ENCODE results near the gene AMBP. TPM values are rescaled to one million over a fixed set of nuclear protein-coding genes. Genes with fewer than 3 reads are reported as not detected.

Gene AMBP
- total RNA-seq, 1 experiment from 2014 or later = 0.55 TPM

- peaks cover 27% of the 10 kb centered on the region for H3K36me3 ChIP-seq
- H3K27me3 ChIP-seq = no peaks in the 10 kb centered on the region
- no peaks in the 10 kb centered on the region for H3K9me3 ChIP-seq (replicated peaks)
- no peak overlapping the region for H3K4me3 ChIP-seq
- no peak overlapping the region for H3K27ac ChIP-seq
- DNase-seq = peak; percentile 45 to 60
- no peaks in the 10 kb centered on the region for H3K4me1 ChIP-seq
Measured at GRCh38 chr9:114033397-114034103, 44.5 kb downstream of the AMBP start.

- no peak for DNase-seq
- H3K4me1 ChIP-seq = no peaks in the 10 kb centered on the region
- no peak overlapping the region for H3K4me3 ChIP-seq
- no peak overlapping the region for H3K27ac ChIP-seq
- H3K27me3 ChIP-seq = no peaks in the 10 kb centered on the region
- H3K9me3 ChIP-seq (replicated peaks) = no peaks in the 10 kb centered on the region
- peaks cover 25% of the 10 kb centered on the region for H3K36me3 ChIP-seq
Measured at GRCh38 chr9:114031948-114032840, 45.9 kb downstream of the AMBP start.

DNA sequence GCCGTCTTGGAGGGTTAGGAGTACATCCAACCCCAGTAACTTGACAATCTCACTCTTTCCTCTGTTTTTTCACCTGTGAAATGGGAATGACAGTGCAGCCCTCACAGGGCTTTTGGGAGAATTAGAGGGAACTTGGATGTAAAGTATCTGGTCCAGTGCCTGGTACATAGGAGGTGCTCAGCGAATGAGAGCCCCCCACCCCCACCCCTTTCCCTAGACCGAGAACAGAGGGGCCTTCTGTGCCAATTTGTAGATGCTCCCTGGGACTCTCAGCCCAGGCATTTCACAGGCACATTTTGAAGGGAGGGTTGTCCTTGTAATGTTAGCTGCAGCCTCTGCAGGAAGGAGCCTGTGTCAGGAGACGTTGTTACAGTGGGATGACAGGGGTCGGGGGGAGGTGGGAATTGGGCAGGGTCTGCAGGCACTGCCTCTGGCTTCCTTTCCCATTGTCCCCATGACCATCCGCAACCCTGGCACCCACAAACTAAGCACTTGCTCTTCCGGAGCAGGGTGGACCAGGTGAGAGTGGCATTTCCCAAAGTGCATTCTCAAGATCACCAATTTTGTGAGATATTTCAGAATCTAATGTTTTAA is 47.0 kb downstream of the AMBP start:
- Histone ChIP-seq H3K27ac (no peak overlapping the region), H3K36me3 (peaks cover 15% of the 10 kb centered on the region), H3K4me3 (no peak overlapping the region), H3K4me1 (no peaks in the 10 kb centered on the region), H3K9me3 (replicated peaks) (no peaks in the 10 kb centered on the region), H3K27me3 (no peaks in the 10 kb centered on the region)
- DNase-seq = no peak

DNA sequence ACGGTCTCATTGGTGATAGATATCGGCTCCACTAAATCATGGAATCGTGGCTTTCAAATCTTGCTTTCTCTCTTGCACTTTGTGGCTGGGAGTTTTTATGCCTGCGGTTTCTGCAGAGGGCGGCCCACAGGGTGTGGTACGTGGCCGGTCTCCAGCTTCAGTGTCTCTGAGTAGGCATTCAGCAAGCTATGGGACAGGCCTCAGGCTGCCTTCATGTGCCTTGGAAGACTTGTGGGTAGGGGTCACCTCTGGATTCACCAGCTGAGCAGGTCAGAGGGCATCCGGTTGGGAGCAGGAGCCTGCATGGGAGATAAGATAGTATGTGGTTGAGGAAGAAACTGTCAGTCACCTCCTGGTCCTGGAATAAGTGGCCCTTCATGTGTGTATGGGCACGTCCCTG is 47.7 kb downstream of the AMBP start:
- Histone ChIP-seq H3K9me3 (replicated peaks) (no peaks in the 10 kb centered on the region), H3K4me1 (no peaks in the 10 kb centered on the region), H3K27ac (no peak overlapping the region), H3K4me3 (no peak overlapping the region), H3K36me3 (peaks cover 17% of the 10 kb centered on the region), H3K27me3 (no peaks in the 10 kb centered on the region)
- no peak for DNase-seq

DNA sequence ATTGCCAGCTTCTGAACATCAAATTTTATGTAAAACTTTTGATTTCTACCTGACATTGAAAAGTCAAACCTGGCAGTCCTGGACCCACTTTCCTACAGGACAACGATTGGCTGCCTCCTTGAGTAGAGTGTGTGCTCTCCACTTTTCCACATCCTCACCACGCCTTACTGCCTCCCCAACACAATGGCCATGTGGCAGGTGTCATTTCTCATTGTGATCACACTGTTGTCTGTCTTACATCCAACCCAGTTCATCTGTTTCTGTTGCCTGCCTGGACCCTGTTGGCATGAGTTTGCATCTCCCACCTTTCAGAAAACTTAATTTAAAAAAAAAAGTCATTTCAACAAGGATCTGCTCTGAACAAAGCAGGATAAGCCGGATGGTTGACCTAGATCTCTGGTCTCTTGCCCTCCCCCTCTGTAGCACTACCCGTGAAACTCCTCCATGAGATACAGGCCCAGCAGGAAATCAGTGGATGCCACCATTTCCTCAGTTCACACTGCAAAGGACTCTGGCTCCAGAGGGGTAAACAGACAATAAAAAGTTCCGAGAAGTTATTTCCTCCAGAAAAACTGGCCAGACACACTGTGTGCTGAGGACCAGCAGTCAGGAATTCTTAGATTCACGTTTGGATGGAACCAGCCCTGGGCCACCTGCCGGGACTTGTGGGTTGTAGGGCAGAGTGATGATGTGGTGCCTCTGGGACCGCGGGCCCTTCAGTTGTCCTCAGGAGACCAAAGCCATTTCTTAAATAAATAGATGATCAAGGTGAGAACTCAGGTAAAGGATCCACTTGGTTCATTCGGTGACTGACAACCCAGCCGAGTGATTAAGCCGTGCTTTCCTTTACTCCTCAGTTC is 48.6 kb downstream of the AMBP start:
- Histone ChIP-seq H3K4me1 (no peaks in the 10 kb centered on the region), H3K27me3 (no peaks in the 10 kb centered on the region), H3K36me3 (peaks cover 23% of the 10 kb centered on the region), H3K4me3 (no peak overlapping the region), H3K27ac (no peak overlapping the region), H3K9me3 (replicated peaks) (no peaks in the 10 kb centered on the region)
- DNase-seq = no peak

DNA sequence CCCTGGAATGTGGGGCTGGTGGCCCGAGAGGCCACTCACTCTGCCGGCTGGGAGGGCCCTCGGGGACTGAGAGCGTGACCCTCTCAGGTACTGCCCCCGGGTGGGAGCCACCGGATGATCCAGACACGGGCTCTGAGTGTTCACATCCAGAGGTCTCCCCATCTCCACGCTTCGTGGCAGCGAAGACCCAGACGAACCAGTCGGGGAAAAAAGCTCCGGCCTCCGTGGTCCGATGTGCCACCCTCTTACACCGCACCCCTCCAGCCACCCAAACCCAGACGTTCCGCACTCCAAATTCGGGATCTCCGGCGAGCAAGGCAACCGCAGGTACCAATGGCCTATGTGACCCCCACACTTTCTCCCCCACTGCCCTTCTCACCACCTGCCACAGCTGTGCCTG is 49.5 kb downstream of the AMBP start:
- no peak overlapping the region for H3K27ac ChIP-seq
- H3K4me1 ChIP-seq = no peaks in the 10 kb centered on the region
- H3K9me3 ChIP-seq (replicated peaks) = no peaks in the 10 kb centered on the region; the same call in 1 of the 2 replicates
- no peaks in the 10 kb centered on the region for H3K27me3 ChIP-seq
- DNase-seq = no peak
- H3K4me3 ChIP-seq = no peak overlapping the region
- peaks cover 28% of the 10 kb centered on the region for H3K36me3 ChIP-seq

DNA sequence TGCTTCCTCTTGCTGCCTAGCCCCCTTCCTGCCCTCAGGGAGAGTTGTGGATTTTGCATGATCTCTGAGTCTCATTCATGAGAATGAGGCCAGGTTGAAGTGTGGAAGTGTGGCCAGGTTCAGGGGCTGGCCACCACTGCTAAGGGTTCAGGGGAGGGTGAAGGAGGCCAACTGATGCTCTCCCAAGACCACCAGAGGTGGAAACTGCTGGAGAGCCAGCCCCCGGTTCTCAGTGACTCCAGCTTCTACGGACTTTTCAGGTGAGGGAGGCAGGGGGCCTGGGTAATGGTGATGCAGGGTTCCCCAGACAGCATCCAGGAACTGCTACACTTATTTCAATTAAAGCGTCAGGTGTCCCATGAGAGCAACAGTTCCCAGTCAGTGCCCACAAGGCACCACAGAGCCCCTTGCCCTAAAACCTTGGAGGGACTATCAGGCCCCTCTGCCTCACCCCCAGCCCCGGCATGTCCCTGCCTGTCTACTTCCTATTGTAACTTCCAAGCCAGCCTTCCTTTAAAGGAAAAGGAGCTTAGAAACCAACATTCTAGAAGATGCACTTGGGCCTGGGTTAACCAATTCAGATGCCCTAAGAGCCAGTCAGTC is 50.1 kb downstream of the AMBP start:
- Histone ChIP-seq H3K36me3 (peaks cover 31% of the 10 kb centered on the region), H3K9me3 (replicated peaks) (no peaks in the 10 kb centered on the region; the same call in 1 of the 2 replicates), H3K4me3 (no peak overlapping the region), H3K27ac (no peak overlapping the region), H3K4me1 (no peaks in the 10 kb centered on the region), H3K27me3 (no peaks in the 10 kb centered on the region)
- DNase-seq = no peak

DNA sequence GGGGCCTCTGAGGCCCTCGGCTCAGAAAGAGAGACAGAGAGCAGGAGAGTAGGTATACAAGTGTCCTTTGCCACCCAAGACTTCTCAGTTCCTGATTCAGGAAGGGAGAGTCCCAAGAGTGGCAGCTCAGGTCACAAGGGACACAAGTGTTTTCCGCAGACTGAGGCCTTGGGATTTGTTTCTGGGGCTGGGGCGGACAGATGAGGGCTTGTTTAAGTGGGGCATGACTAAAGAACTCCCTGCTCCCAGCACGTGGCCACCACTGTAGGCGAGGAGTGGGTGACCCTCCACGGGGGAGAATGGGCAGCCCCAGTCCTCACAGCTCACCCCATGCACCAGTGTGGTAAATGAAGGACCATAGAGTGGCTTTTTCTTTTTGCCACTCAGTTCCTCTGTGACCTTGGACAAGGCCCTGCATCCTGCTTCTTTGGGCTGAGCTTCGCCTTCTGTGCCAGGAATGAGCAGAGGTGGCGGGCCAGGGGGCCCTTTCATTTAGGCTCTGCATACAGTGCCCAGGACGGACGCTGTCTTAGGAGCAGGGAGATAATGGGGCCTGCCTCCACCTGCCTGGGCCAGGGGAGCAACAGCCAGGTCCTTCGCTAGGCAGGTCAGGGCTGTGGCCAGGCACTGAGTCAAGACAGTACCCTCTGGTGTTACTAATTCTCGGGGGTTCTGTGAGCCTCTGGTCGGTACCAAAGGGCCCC is 50.8 kb downstream of the AMBP start:
- H3K27ac ChIP-seq = no peak overlapping the region
- H3K4me3 ChIP-seq = no peak overlapping the region
- peaks cover 36% of the 10 kb centered on the region for H3K36me3 ChIP-seq
- H3K27me3 ChIP-seq = no peaks in the 10 kb centered on the region
- no peaks in the 10 kb centered on the region for H3K4me1 ChIP-seq
- DNase-seq = peak in 1 of 2 experiments; percentile 58
- no peaks in the 10 kb centered on the region; the same call in 1 of the 2 replicates for H3K9me3 ChIP-seq (replicated peaks)

DNA sequence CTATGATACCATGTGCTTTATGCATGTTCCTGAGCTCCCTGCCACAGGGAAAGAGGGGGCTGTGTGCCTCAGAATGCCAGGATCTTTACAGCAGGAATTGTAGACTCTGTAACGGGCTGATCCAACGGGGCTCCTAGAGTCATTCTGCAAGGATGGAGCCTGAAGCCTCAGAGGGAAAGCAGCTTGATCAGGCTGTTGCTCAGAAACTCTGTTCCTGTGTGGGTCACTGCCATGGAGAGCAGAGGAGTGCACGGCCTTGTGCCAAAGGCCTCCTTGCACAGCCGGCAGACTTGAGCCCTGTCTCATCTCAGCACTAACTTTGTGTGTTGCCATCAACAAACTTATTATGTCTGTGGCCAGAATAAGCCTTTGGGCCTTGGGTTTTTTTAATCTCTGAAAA is 51.8 kb downstream of the AMBP start:
- H3K4me1 ChIP-seq = no peaks in the 10 kb centered on the region
- DNase-seq = no peak
- peaks cover 8% of the 10 kb centered on the region for H3K9me3 ChIP-seq (replicated peaks)
- no peaks in the 10 kb centered on the region for H3K27me3 ChIP-seq
- no peak overlapping the region for H3K4me3 ChIP-seq
- H3K27ac ChIP-seq = no peak overlapping the region
- peaks cover 37% of the 10 kb centered on the region for H3K36me3 ChIP-seq

- no peaks in the 10 kb centered on the region for H3K27me3 ChIP-seq
- H3K4me1 ChIP-seq = no peaks in the 10 kb centered on the region
- peaks cover 12% of the 10 kb centered on the region for H3K9me3 ChIP-seq (replicated peaks)
- no peak overlapping the region for H3K4me3 ChIP-seq
- no peak for DNase-seq
- H3K36me3 ChIP-seq = peaks cover 39% of the 10 kb centered on the region
- H3K27ac ChIP-seq = no peak overlapping the region
Measured at GRCh38 chr9:114025760-114026159, 52.3 kb downstream of the AMBP start.

- no peak for DNase-seq
Measured at GRCh38 chr9:114025196-114025753, 52.8 kb downstream of the AMBP start.

DNA sequence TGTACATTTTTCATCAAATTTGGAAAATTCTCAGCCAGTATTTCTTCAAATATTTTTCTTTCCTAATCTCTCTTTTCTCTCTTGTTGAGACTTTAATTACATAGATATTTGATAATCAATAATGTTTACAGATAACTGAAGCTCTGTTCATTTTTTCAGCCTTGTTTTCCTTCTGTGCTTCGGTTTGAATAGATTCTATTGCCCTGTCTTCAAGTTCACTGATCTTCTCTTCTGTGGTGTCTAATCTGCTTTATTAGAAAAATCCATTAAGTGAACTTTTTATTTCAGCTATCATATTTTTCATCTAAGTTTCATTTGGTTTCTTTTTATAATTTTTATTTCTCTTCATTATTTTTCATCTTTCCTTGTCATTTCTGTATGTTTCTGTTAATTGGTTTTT is 54.1 kb downstream of the AMBP start:
- no peak overlapping the region for H3K4me3 ChIP-seq
- H3K4me1 ChIP-seq = no peaks in the 10 kb centered on the region
- H3K27me3 ChIP-seq = no peaks in the 10 kb centered on the region
- no peak for DNase-seq
- H3K27ac ChIP-seq = no peak overlapping the region
- H3K9me3 ChIP-seq (replicated peaks) = peaks cover 12% of the 10 kb centered on the region
- peaks cover 47% of the 10 kb centered on the region for H3K36me3 ChIP-seq

More at GRCh38 chr9:114025196-114025753, 52.8 kb downstream of the AMBP start:
- peaks cover 12% of the 10 kb centered on the region for H3K9me3 ChIP-seq (replicated peaks)
- peaks cover 41% of the 10 kb centered on the region for H3K36me3 ChIP-seq
- no peaks in the 10 kb centered on the region for H3K4me1 ChIP-seq
- H3K27ac ChIP-seq = no peak overlapping the region
- no peak overlapping the region for H3K4me3 ChIP-seq
- H3K27me3 ChIP-seq = no peaks in the 10 kb centered on the region

GRCh38 chr9:114021578-114021977 is 56.5 kb downstream of the AMBP start:
- no peak overlapping the region for H3K27ac ChIP-seq
- H3K4me3 ChIP-seq = no peak overlapping the region
- peaks cover 49% of the 10 kb centered on the region for H3K36me3 ChIP-seq
- no peaks in the 10 kb centered on the region for H3K4me1 ChIP-seq
- peaks cover 12% of the 10 kb centered on the region for H3K9me3 ChIP-seq (replicated peaks)
- no peaks in the 10 kb centered on the region for H3K27me3 ChIP-seq
- no peak for DNase-seq
